HAP-1 (cell line): ENCODE data around the gene CEL.
"Not testable (repeated sequence)": the region's sequence is repeated elsewhere in the genome, so short reads cannot be mapped to it uniquely, and the experiment has no call there.

Experiments
- DNase-seq, 2 experiments: peaks; one replicate each; pipeline ENCODE4 v3.0.0-alpha.2; 2016 to 2020; ENCODE audit warnings: low spot score in 2 of 2
- H3K27me3 ChIP-seq: fragments of 250-450 bp; sonication (Bioruptor Pico); 2 replicates; pipeline ENCODE4 v1.5.1; 2020; ENCODE audit warnings: low read depth, mild to moderate bottlenecking, moderate library complexity
- H3K36me3 ChIP-seq: fragments of 250-450 bp; sonication (Bioruptor Pico); replicated peaks from 2 replicates; pipeline ENCODE4 v1.5.1; 2020; ENCODE audit warnings: mild to moderate bottlenecking
- H3K4me1 ChIP-seq: fragments of 250-450 bp; sonication (Bioruptor Pico); 2 replicates; pipeline ENCODE4 v1.5.1; 2020; ENCODE audit warnings: mild to moderate bottlenecking
- H3K4me3 ChIP-seq: fragments of 250-450 bp; sonication (Bioruptor Pico); 2 replicates; pipeline ENCODE4 v1.5.1; 2020; ENCODE audit warnings: mild to moderate bottlenecking, moderate library complexity
- H3K9me3 ChIP-seq: fragments of 250-450 bp; sonication (Bioruptor Pico); 2 replicates; pipeline ENCODE4 v1.5.1; 2020; ENCODE audit warnings: mild to moderate bottlenecking, moderate library complexity
- in situ Hi-C: fragments of 300-500 bp; cut with MboI; formaldehyde crosslinking; loops from 3 replicates; pipeline ENCODE4 v1.14.3; 2020; ENCODE audit warnings: low sequenced_read_pairs, inconsistent platforms, mixed read lengths

CEL gene

DNA sequence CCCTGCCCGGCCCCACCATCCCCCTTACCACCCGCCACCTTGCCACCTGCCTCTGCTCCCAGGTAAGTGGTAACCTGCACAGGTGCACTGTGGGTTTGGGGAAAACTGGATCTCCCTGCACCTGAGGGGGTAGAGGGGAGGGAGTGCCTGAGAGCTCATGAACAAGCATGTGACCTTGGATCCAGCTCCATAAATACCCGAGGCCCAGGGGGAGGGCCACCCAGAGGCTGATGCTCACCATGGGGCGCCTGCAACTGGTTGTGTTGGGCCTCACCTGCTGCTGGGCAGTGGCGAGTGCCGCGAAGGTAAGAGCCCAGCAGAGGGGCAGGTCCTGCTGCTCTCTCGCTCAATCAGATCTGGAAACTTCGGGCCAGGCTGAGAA lies at the start of gene CEL:
Gene CEL, plus strand, starts transcription at position 218 of the 382 bp plus-strand sequence. Its CDS starts 22 bp downstream, at position 240.
- H3K9me3 ChIP-seq, H3K27me3 ChIP-seq, H3K4me1 ChIP-seq, DNase-seq, in situ Hi-C loops, H3K36me3 ChIP-seq, H3K4me3 ChIP-seq: not testable (repeated sequence)

DNA sequence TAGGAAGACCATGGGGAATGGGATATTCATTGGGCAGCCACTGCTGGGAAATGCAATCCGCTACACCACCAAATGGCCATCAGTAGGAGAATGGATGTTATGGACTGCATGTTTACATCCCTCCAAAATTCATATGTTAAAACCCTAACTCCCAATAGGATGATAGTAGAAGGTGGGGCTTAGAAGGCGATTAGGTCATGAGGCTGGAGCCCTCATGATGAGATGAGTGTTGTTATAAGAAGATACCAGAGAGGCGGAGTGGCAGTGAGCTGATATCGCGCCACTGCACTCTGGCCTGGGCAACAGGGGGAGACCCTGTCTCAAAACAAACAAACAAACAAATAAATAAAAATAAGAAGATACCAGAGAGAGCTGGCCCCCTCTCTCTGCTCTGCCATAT lies 47.1 kb upstream of the CEL start:
- in situ Hi-C loops: no loop called here

DNA sequence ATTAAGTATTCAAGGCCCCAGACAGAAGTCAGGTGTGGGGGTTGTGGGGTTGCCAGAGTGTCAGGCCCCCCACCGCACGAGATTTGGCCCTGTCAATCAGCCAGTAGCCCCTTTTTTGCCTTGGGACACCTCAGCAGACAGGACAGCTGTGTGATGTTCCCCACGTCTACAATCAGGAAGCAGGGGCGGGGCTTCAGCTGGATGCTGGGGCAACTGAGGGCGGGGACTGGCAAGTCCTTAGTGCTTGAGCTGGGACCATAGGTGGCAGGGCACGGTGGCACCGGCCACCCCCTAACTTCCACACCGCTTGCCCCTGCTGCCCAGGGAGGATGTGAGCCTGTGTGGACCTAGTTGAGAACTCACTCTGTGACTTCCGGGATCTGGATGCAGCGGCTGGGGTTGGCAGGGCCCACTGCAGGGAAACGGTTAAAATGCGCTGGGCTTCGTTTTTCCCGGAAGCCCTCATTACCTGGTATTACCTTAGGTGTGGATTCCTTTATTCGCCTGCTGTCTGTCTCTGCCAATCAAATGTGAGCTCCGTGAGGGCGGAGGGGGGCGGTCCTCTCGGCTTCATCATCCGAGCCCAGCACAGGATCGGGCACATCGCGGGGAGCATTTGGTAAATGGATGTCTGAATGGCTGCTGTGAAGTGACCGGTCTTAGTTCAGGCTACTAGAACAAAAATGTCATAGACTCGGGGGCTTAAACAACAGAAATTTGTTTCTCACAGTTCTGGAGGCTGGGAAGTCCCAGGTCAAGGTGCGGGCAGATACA lies 38.5 kb upstream of the CEL start:
- Histone ChIP-seq H3K27me3 (no peaks in the 10 kb centered on the region), H3K9me3 (no peaks in the 10 kb centered on the region; the same call in 1 of the 2 replicates), H3K36me3 (no peaks in the 10 kb centered on the region), H3K4me3 (no peak overlapping the region), H3K4me1 (no peaks in the 10 kb centered on the region)
- DNase-seq: peak in 1 of 2 experiments; percentile 30
- in situ Hi-C loops: no loop called here

More for the DNA sequence above, 47.1 kb upstream of the CEL start:
- Histone ChIP-seq H3K9me3 (no peaks in the 10 kb centered on the region; the same call in 1 of the 2 replicates), H3K4me3 (no peak overlapping the region), H3K4me1 (no peaks in the 10 kb centered on the region), H3K27me3 (no peaks in the 10 kb centered on the region), H3K36me3 (no peaks in the 10 kb centered on the region)
- no peak for DNase-seq

DNA sequence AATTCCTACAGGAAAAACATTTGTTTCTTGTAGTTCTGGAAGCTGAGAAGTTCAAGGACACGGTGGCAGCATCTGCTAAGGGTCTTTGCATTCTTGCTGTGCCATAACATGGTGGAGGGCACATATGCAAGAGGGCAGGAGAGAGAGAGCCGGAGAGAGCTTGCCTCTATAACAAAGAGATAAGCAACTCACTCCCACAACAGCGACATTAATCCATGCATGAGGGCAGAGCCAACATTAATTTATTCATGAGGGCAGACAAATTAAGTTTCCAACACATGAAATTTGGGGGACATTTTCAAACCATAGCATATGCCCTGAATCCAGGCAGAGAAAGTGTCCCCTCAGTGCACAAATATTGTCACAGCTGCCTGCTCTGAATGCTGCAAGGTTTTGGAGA lies 35.4 kb upstream of the CEL start:
- Histone ChIP-seq H3K27me3 (no peaks in the 10 kb centered on the region), H3K36me3 (0 out of 2 replicates have a peak, but pooled peaks cover 5% of the 10 kb centered on the region), H3K9me3 (no peaks in the 10 kb centered on the region), H3K4me1 (peaks cover 4% of the 10 kb centered on the region; the same call in 1 of the 2 replicates), H3K4me3 (no peak overlapping the region)
- in situ Hi-C loops: loop anchor here (25.0 kb wide), 1 partner anchor 461 kb away; the partner anchor contains the start of gene SLC2A6
- no peak for DNase-seq

DNA sequence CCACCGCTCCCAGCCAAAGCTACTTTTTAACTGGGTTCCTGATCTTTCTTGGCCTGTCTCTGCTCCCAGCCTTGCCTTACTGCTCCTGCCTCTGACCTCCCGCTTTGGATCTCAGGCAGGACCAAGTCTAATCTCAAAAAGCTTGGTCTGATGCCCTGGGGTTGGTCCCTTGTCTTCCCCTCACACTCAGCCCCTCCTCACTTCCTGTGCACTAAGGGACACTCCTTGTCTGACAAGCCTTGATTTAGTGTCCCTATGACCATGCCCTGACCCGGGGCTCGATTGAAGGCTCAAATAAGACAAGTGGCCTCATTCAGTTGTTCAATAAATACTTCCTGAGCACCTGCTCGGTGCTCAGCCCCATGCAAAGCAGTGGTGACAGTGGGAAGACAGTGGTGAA lies 34.6 kb upstream of the CEL start:
- Histone ChIP-seq H3K4me1 (peaks cover 4% of the 10 kb centered on the region), H3K4me3 (no peak overlapping the region), H3K9me3 (no peaks in the 10 kb centered on the region), H3K27me3 (no peaks in the 10 kb centered on the region), H3K36me3 (peaks cover 5% of the 10 kb centered on the region; the same call in 1 of the 2 replicates)
- in situ Hi-C loops: loop anchor here (25.0 kb wide), 1 partner anchor 460 kb away; the partner anchor contains the start of gene SLC2A6
- no peak for DNase-seq

DNA sequence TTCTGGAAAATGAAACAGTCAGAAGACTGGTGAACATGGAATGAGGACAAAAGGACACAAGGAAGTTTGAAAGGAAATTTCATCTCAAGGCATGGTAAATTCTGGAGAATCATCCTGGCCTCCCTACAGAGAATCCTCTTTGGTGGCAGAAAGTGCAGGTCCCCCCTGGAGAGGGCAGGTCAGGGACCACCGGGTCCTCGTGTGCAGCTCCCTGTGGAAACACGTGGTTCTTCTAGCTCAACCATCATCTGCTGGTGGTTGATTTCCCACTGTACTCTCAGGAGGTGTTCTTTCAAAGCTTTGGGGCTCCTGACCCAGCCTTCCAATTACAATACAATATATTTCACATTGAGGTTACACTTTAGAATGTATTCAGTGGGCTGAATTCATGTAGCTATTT lies 33.6 kb upstream of the CEL start:
- peaks cover 15% of the 10 kb centered on the region for H3K36me3 ChIP-seq
- H3K9me3 ChIP-seq: no peaks in the 10 kb centered on the region
- no peaks in the 10 kb centered on the region for H3K27me3 ChIP-seq
- no peak overlapping the region for H3K4me3 ChIP-seq
- no peak for DNase-seq
- in situ Hi-C loops: loop anchor here (25.0 kb wide), 1 partner anchor 459 kb away; the partner anchor contains the start of gene SLC2A6
- H3K4me1 ChIP-seq: peaks cover 4% of the 10 kb centered on the region

DNA sequence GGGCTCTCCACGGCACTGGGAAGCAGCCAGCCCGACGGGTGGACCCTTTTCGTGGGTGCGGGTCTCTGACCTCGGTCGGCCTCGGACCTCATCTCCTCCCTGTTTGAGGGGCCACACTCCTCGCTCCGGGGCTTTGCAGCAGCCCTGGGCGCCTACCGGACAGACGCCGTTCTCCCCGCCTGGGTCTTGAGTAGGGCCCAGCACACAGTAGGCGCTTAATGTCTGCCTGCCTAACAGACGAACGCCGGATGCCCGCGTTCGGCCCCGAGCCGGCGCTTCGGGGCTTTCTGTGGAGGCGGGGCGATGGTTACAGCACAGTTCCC lies 31.8 kb upstream of the CEL start:
- Histone ChIP-seq H3K27me3 (no peaks in the 10 kb centered on the region), H3K4me3 (peak overlapping the region; percentile 97), H3K4me1 (peaks cover 4% of the 10 kb centered on the region), H3K9me3 (no peaks in the 10 kb centered on the region; the same call in 1 of the 2 replicates), H3K36me3 (peaks cover 22% of the 10 kb centered on the region)
- in situ Hi-C loops: loop anchor here (25.0 kb wide), 1 partner anchor 457 kb away; the partner anchor contains the start of gene SLC2A6
- no peak for DNase-seq

DNA sequence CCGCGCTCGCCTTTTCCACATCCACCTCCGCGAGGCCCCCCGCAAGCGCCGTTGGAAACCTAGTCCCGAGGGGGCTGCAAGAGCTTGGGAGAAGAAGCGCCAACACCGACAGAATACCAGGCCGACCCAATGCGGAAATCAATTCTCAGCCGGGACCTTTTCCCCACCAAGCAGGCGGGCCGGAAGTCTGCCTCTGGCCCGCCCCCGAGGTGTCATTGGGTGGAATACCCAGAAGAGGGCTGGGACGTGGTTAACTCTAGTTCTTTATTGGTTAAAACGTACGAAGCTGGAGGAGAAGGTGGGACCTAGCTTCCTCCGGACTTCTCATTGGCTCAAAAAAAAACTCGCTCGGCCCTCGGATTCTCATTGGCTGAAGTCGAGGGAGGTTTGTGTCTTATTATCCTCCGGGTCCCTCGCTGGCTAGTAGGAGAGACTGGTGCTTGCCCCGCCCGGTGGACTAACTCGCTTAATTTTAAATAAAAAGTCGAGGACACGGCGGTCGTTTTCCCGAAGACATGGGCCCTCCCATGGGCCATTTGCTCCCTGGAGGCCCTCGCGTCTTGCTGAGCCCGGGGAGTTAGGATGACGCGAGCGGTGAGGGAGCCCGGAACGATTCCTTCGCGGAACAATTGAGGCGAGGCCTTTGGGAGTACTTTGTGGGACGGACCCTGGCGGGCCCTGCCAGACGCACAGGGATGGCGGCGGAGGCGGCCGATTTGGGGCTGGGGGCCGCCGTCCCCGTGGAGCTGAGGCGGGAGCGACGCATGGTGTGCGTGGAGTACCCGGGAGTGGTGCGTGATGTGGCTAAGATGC lies 31.3 kb upstream of the CEL start, which contains the start of gene GTF3C5:
Gene GTF3C5, plus strand, starts transcription at position 681 of the 813 bp plus-strand sequence. Its CDS starts 15 bp downstream, at position 696.
- Histone ChIP-seq H3K27me3 (no peaks in the 10 kb centered on the region), H3K9me3 (no peaks in the 10 kb centered on the region; the same call in 1 of the 2 replicates), H3K36me3 (peaks cover 24% of the 10 kb centered on the region), H3K4me1 (peaks cover 4% of the 10 kb centered on the region), H3K4me3 (peak within 1 kb of the TSS; percentile 97)
- peak; percentile 94 to 100 for DNase-seq
- in situ Hi-C loops: loop anchor here (25.0 kb wide), 1 partner anchor 457 kb away; the partner anchor contains the start of gene SLC2A6

DNA sequence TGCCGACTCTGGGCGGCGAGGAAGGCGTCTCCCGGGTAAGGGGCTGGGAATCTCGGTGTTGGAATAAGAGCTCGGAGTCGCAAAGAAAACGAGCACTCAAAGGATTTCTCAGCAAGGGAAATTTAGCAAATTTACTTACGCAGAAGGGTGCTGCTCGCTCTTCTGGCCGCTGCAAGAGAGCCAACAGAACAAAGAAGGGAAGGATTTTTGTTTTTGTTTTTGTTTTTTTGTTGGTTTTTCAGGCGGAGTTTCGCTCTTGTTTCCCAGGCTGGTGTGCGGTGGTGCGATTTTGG lies 30.7 kb upstream of the CEL start:
- Histone ChIP-seq H3K36me3 (peaks cover 26% of the 10 kb centered on the region), H3K4me1 (peaks cover 4% of the 10 kb centered on the region), H3K27me3 (no peaks in the 10 kb centered on the region), H3K4me3 (peak overlapping the region; percentile 97), H3K9me3 (no peaks in the 10 kb centered on the region; the same call in 1 of the 2 replicates)
- in situ Hi-C loops: loop anchor here (25.0 kb wide), 1 partner anchor 456 kb away; the partner anchor contains the start of gene SLC2A6
- DNase-seq: no peak

DNA sequence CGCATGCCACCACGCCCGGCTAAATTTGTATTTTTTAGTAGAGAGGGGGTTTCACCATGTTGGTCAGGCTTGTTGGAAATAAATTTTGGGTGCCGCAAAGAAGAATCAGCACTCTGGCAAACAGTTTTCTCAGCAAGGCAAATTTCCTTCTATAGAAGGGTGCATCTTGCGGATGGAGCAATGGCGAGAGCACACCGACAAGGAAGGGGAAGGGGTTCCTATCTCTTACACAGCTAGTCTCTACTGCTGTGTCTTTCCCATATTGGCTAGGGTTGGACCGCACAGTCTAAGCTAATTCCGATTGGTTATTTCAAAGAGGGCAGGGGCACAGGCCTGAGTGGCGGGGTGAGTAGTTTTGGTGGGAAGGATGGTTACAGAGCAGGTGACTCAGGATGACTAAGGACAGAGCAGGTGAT lies 30.3 kb upstream of the CEL start:
- Histone ChIP-seq H3K27me3 (no peaks in the 10 kb centered on the region), H3K36me3 (peaks cover 28% of the 10 kb centered on the region), H3K9me3 (no peaks in the 10 kb centered on the region; the same call in 1 of the 2 replicates), H3K4me3 (peak overlapping the region; percentile 97), H3K4me1 (peaks cover 4% of the 10 kb centered on the region)
- in situ Hi-C loops: loop anchor here (25.0 kb wide), 1 partner anchor 456 kb away; the partner anchor contains the start of gene SLC2A6
- no peak for DNase-seq

DNA sequence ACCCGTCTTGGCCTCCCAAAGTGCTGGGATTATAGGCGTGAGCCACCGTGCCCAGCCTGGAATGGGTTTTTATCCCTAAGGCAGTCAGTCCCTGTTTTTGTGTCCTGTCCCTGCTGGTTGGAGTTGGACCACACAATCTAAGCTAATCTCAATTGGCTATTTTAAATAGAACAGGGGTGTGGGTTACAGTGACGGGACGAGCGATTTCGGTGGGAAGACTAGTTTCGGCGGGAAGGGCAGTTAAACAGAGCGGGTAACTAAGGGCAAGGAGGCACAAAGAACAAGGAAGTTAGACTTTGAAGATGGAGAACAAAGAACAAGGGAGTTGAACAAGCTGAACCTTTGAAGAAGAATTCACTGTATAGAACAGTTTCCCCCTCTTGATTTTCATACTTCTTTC lies 29.6 kb upstream of the CEL start:
- Histone ChIP-seq H3K4me3 (peak overlapping the region; percentile 97), H3K36me3 (peaks cover 34% of the 10 kb centered on the region), H3K27me3 (no peaks in the 10 kb centered on the region), H3K4me1 (peaks cover 4% of the 10 kb centered on the region), H3K9me3 (no peaks in the 10 kb centered on the region; the same call in 1 of the 2 replicates)
- DNase-seq: no peak
- in situ Hi-C loops: loop anchor here (25.0 kb wide), 1 partner anchor 455 kb away; the partner anchor contains the start of gene SLC2A6

DNA sequence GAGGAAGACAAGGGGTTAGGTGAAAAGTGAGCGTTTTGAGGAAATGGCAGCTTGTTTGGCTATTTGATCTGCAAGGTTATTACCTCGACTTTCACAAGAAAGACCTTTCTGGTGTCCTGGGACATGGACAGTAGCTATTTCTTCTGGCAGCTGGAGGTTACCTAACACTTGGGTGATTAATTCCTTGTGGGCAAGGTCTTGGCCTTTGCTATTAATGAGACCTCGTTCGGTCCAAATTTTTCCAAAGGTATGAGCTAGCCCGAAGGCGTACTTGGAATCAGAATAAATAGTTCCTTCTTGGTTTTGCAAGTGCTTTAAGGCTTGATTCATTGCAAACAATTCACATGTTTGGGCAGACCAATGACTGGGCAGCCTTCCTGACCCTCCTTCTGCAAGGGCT lies 26.1 kb upstream of the CEL start:
- peaks cover 4% of the 10 kb centered on the region for H3K4me1 ChIP-seq
- H3K36me3 ChIP-seq: peaks cover 34% of the 10 kb centered on the region
- no peaks in the 10 kb centered on the region; the same call in 1 of the 2 replicates for H3K9me3 ChIP-seq
- H3K4me3 ChIP-seq: no peak overlapping the region
- H3K27me3 ChIP-seq: no peaks in the 10 kb centered on the region
- no peak for DNase-seq
- in situ Hi-C loops: loop anchor here (25.0 kb wide), 1 partner anchor 452 kb away; the partner anchor contains the start of gene SLC2A6

DNA sequence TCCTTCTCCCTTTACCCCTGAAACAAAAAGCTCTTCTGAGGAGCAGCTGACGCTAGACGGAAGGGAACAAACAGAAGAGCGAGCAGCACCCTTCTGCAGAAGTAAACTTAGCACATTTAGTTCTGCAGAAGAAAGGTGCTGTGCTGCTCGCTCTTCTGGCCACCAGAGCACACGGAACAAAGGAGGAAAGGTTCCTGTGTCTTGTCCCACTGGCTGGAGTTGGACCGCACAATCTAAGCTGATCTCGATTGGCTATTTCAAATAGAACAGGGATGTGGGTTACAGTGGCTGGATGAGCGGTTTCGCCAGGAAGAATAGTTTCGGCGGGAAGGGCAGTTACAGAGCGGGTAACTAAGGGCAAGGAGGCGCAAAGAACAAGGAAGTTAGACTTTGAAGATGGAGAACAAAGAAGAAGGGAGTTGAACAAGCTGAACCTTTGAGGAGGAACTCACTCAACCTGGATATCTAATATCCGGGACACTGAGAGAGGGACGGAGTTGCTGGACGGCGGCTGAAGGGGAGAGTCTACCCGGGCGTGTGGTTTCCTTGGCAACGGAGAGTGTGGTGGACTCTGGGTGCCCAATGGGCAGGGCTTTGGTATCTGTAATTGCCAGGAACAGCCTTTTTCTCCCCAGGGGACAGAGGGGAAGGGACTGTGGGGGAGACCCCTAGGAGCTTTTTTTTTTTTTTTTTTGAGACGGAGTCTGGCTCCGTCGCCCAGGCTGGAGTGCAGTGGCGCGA lies 23.8 kb upstream of the CEL start:
- Histone ChIP-seq H3K36me3 (peaks cover 35% of the 10 kb centered on the region), H3K4me1 (peaks cover 4% of the 10 kb centered on the region; the same call in 1 of the 2 replicates), H3K4me3 (no peak overlapping the region), H3K27me3 (no peaks in the 10 kb centered on the region), H3K9me3 (no peaks in the 10 kb centered on the region; the same call in 1 of the 2 replicates)
- DNase-seq: no peak
- in situ Hi-C loops: loop anchor here (25.0 kb wide), 1 partner anchor 449 kb away; the partner anchor contains the start of gene SLC2A6
